OCI-LY3 (cell line): Measurements from ENCODE around the gene UGT3A2.

Experiments
- H2AFZ ChIP-seq: fragments of 200-600, 300-600 bp; shearing (Covaris generic); 2 replicates; pipeline ENCODE4 v1.6.0; 2014; ENCODE audit warnings: antibody characterized with exemption, low read depth, low read length
- H3K27ac ChIP-seq: fragments of 200-600, 300-600 bp; sonication (generic); 2 replicates; pipeline ENCODE4 v1.5.1; 2014; ENCODE audit warnings: mild to moderate bottlenecking, low read length, moderate library complexity, mixed read lengths
- H3K27me3 ChIP-seq: fragments of 200-600, 300-600 bp; sonication (generic); 2 replicates; pipeline ENCODE4 v1.6.1; 2014; ENCODE audit warnings: low read depth, low read length, mixed read lengths
- H3K36me3 ChIP-seq: fragments of 200-600, 300-600 bp; sonication (generic); replicated peaks from 2 replicates; pipeline ENCODE3; 2014; ENCODE audit warnings: low read depth, low read length, mixed read lengths
- H3K4me1 ChIP-seq: fragments of 300-600, 200-600 bp; sonication (generic); 2 replicates; pipeline ENCODE4 v1.6.1; 2014; ENCODE audit warnings: low read length, mixed read lengths
- H3K4me2 ChIP-seq: fragments of 200-600, 300-600 bp; sonication (generic); 2 replicates; pipeline ENCODE4 v1.6.1; 2014; ENCODE audit warnings: low read length, mixed read lengths
- H3K4me3 ChIP-seq: fragments of 300-600, 200-600 bp; sonication (generic); 2 replicates; pipeline ENCODE4 v1.5.1; 2014; ENCODE audit warnings: antibody characterized with exemption, mild to moderate bottlenecking, low read length, moderate library complexity
- H3K79me2 ChIP-seq: fragments of 300-600, 200-600 bp; shearing (Covaris generic); 2 replicates; pipeline ENCODE4 v1.6.1; 2014; ENCODE audit warnings: mild to moderate bottlenecking, low read length, mixed read lengths
- H3K9ac ChIP-seq: fragments of 300-600, 200-600 bp; shearing (Covaris generic); 2 replicates; pipeline ENCODE4 v1.6.0; 2014; ENCODE audit warnings: mild to moderate bottlenecking, low read length, moderate library complexity
- H3K9me3 ChIP-seq: fragments of 200-600, 300-600 bp; shearing (Covaris generic); 2 replicates; pipeline ENCODE4 v1.6.1; 2014; ENCODE audit warnings: low read length, mixed read lengths; ENCODE audit not compliant: insufficient read depth
- H4K20me1 ChIP-seq: fragments of 200-600, 300-600 bp; sonication (generic); 2 replicates; pipeline ENCODE4 v1.6.1; 2016; ENCODE audit warnings: low read length, mixed read lengths; ENCODE audit not compliant: insufficient read depth
- CTCF ChIP-seq: fragments of 200-600, 300-600 bp; sonication (generic); IDR thresholded peaks from 2 replicates; pipeline ENCODE4 v1.5.1; 2014; ENCODE audit warnings: antibody characterized with exemption, low read length, low read depth
- EZH2phosphoT487 ChIP-seq: fragments of 200-600 bp; shearing (Covaris generic); IDR thresholded peaks from 2 replicates; pipeline ENCODE4 v1.6.1; 2018; ENCODE audit warnings: antibody characterized with exemption, mixed run types, low read depth

Gene UGT3A2

GRCh38 chr5:36078430-36078829 is 11.7 kb upstream of the UGT3A2 start:
- H3K9me3 ChIP-seq, result no peaks in the 10 kb centered on the region
- no peaks in the 10 kb centered on the region for H3K79me2 ChIP-seq
- no peaks in the 10 kb centered on the region for H4K20me1 ChIP-seq
- no peak overlapping the region for H3K27ac ChIP-seq
- no peak overlapping the region for H3K9ac ChIP-seq
- H3K36me3 ChIP-seq, result no peaks in the 10 kb centered on the region
- H3K4me3 ChIP-seq, result no peak overlapping the region
- no peak overlapping the region for H2AFZ ChIP-seq
- H3K4me1 ChIP-seq, result peaks cover 4% of the 10 kb centered on the region; the same call in 1 of the 2 replicates
- no peak overlapping the region for H3K4me2 ChIP-seq
- TF ChIP-seq EZH2phosphoT487 (no peak), CTCF (no peak)
- H3K27me3 ChIP-seq, result no peaks in the 10 kb centered on the region

- Histone ChIP-seq H3K27ac (no peak overlapping the region), H3K4me1 (no peaks in the 10 kb centered on the region; the same call in 1 of the 2 replicates), H2AFZ (peak overlapping the region; percentile 63; the same call in 1 of the 2 replicates), H3K9ac (no peak overlapping the region), H3K4me3 (no peak overlapping the region), H4K20me1 (no peaks in the 10 kb centered on the region), H3K4me2 (no peak overlapping the region), H3K27me3 (no peaks in the 10 kb centered on the region), H3K9me3 (no peaks in the 10 kb centered on the region), H3K79me2 (no peaks in the 10 kb centered on the region), H3K36me3 (no peaks in the 10 kb centered on the region)
- TF ChIP-seq CTCF, result peak; percentile 49
- no peak for TF ChIP-seq EZH2phosphoT487
Observed at GRCh38 chr5:36073595-36074216, 7.0 kb upstream of the UGT3A2 start.

- Histone ChIP-seq H3K27ac (no peak overlapping the region), H3K9ac (peak overlapping the region; percentile 11; the same call in 1 of the 2 replicates), H3K27me3 (no peaks in the 10 kb centered on the region), H3K9me3 (no peaks in the 10 kb centered on the region), H4K20me1 (no peaks in the 10 kb centered on the region), H3K4me2 (peak overlapping the region; percentile 65), H3K79me2 (no peaks in the 10 kb centered on the region), H2AFZ (peak overlapping the region; percentile 74), H3K4me1 (no peaks in the 10 kb centered on the region; the same call in 1 of the 2 replicates), H3K36me3 (no peaks in the 10 kb centered on the region), H3K4me3 (peak overlapping the region; percentile 67)
- TF ChIP-seq CTCF (no peak), EZH2phosphoT487 (no peak)
Observed at GRCh38 chr5:36070687-36071571, 4.2 kb upstream of the UGT3A2 start.

- no peaks in the 10 kb centered on the region for H3K27me3 ChIP-seq
- H4K20me1 ChIP-seq, result no peaks in the 10 kb centered on the region
- no peak overlapping the region for H3K9ac ChIP-seq
- H3K79me2 ChIP-seq, result no peaks in the 10 kb centered on the region
- no peaks in the 10 kb centered on the region; the same call in 1 of the 2 replicates for H3K4me1 ChIP-seq
- H3K36me3 ChIP-seq, result no peaks in the 10 kb centered on the region
- no peak overlapping the region for H3K4me3 ChIP-seq
- no peak overlapping the region for H2AFZ ChIP-seq
- no peak overlapping the region for H3K27ac ChIP-seq
- H3K4me2 ChIP-seq, result no peak overlapping the region
- no peaks in the 10 kb centered on the region for H3K9me3 ChIP-seq
- TF ChIP-seq EZH2phosphoT487 (no peak), CTCF (no peak)
Observed at GRCh38 chr5:36068751-36069281, 2.1 kb upstream of the UGT3A2 start.
